IPS-NIHi7 (cell line): Measurements from ENCODE around the gene NAIF1.
"Not testable (repeated sequence)": the region's sequence is repeated elsewhere in the genome, so short reads cannot be mapped to it uniquely, and the experiment has no call there.

ENCODE experiments used
- DNase-seq: peaks from one replicate; pipeline ENCODE4 v3.0.0; 2012; ENCODE audit warnings: mixed read lengths; ENCODE audit errors: extremely low spot score

The NAIF1 gene

DNA sequence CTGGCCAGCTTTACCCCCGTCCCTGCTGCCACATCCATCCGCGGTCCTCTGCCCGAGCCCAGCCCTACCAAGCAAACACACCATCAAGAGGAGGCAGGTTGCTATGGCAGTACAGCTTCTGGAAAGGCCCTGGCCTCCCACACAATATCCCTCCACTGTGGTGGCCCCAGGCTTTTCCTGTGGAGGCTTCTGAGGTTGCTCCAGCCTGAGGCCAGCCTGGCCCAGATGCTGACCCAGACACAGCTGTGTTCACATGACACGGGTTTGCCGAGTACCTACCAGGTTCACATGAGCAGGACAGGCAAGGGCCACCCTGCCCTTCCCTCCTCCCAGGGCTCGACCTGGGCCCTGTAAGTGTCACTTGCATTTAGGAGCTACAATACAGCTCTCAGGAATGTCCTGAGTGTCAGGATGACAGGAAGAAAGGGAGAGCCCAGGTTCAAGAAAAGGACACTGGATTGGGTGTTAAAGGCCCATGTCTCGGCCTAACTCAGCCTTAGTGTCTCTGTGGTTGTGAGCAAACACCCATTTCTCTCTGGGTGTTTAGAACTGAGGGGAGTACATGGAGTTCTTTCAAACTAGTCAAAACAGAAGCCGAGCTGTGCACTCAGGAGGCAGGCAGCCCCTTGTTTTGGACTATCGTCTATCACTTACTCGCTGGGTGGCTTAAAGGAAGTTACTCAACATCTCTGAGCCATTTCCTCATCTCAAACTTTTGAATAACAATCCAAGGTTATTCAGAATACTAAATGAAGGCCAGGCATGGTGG is 40.2 kb downstream of the NAIF1 start:
- no peak for DNase-seq

DNA sequence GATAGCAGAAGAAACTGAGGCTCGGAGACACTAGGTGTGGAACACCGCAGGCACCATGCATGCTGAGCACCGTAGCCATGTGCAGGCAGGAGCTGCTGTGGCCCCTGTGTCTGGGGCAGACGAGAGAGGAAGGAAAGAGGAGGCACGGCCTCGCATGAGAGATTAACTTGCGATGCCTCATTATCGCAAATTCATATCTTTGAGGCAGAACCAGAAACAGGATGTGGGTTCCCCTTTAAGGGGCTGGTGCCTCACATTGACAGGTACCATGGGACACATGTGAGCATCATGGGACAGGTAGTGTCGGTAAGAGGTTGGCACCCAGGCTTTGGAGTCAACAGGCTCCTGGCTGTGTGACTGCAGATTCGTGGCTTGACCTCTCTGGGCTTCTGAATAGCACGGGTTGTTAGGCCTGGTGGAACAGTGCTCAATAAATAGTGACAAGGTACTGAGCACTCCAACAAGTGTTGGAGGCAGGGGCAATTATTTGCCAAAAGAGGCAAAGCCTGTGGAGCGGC is 40.8 kb downstream of the NAIF1 start:
- no peak for DNase-seq

- DNase-seq: no peak
Observed at GRCh38 chr9:128025736-128026135, 41.4 kb downstream of the NAIF1 start.

DNA sequence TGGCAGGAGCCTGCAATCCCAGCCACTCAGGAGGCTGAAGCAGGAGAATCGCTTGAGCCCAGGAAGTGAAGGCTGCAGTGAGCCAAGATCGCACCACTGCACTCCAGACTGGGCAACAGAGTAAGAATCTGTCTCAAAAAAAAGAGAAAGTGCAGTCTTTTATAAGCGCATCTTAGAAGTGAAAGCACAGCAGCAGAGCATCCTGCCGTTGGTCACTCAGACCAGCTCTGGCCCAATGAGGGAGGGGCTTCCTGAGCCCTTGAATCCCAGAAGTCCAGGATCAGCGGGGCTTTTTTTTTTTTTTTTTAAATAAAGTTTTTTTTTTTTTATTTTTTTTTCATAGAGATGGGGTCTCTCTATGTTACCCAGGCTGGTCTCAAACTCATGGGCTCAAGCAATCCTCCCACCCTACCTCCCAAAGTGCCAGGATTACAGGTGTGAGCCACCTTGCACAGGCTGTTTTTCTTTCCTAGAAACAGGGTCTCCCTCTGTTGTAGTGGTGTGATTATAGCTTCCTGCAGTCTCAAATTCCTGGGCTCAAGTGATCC is 42.3 kb downstream of the NAIF1 start:
- DNase-seq: no peak

DNA sequence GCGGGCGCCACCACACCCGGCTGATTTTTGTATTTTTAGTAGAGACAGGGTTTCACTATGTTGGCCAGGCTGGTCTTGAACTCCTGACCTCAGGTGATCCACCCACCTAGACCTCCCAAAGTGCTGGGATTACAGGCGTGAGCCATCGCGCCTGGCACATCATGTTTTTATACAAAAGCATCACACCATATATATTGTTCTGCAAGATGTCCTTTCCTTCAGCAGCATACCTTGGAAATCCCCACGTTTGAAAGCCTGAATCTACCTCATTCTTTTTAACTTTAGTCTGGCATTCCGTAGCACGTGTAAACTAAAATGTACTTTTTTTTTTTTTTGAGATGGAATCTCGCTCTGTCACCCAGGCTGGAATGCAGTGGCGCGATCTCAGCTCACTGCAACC is 43.4 kb downstream of the NAIF1 start:
- DNase-seq: not testable (repeated sequence)

- DNase-seq: no peak
Observed at GRCh38 chr9:128022886-128023285, 44.2 kb downstream of the NAIF1 start.

DNA sequence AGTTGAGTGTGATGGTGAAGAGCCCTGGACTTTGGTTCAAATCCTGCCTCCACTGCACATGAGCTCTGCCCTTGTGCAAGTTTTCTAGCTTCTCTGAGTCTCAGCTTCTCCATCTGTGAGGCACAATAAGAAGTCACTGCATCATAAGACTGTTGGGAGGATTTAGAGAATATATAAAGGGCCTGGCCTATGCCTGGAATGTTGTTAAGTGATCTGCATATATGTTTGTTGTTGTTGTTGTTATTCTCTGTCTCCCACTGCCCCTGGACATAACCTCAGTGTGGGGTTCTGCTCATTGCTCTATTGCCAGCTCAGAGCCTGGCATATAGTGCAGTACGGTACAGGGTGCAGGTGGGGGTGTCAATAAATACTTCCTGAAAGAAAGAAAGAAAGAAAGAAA is 46.0 kb downstream of the NAIF1 start:
- no peak for DNase-seq

DNA sequence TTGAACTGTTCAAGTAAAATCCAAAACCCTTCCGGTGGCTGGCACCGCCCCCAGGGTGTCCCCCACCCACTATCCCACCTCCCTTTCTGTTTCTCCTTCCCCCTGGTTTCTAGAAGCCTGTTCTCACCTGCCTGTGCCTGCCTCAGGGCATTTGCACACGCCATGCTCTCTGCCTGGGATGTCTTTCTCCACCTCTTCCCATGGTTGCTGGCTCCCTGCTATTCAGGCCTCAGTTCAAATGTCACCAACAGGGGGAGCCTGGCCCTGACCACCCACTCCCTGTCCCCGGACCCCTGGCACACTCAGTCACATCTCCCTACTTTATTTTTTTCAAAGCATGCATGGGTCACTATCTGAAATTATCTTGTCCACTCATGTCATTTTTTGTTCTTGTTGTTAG is 46.4 kb downstream of the NAIF1 start:
- peak; percentile 60 for DNase-seq

DNA sequence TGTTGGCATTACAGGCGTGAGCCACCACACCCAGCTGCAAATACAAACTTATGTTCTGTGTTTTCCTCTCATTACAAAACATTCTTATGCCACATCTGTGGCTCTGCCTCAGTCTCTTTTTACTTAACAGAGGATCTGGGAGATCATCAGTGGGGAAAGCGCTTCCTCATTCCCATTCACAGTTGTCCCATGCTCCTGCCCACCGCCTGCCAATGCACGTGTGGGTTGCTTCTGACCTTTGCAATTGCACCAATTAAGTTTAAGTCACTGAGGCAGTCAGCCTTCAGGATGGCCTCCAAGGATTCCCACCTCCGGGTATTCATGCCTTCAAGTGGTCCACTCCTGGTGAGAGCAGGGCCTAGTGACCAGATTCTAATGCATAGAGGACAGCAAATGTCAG is 51.4 kb downstream of the NAIF1 start:
- no peak for DNase-seq
